Measurements from ENCODE around the gene USP36.

DNA sequence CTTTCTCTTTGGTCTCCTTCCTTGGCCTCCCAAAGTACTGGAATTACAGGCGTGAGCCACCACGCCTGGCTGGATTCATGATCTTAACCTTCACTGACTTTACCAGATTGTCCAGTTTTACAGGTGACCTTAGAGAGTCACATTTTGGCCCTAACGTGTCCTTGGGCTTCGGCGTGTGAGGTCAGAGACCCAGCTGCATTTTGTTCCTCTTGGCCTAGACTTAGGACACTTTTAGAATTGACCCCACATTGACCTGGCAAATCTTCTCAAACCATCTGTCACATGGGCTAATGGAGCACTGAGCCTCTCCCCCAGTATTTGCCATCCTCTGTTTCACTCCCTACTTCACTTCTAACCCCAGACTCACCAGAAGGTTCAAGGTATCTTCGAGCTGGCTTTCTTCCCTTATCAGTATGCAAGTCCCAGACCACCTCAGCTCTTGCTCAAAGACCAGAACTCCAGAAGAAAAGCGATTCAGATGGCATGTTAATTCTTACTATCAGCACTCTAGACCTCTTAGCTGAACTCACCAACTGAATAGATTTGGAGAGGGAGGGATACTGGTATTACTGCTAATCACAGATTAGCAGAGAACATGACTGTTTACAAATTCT, 56.8 kb downstream of the USP36 start:
- TF ChIP-seq, protein P1, sequence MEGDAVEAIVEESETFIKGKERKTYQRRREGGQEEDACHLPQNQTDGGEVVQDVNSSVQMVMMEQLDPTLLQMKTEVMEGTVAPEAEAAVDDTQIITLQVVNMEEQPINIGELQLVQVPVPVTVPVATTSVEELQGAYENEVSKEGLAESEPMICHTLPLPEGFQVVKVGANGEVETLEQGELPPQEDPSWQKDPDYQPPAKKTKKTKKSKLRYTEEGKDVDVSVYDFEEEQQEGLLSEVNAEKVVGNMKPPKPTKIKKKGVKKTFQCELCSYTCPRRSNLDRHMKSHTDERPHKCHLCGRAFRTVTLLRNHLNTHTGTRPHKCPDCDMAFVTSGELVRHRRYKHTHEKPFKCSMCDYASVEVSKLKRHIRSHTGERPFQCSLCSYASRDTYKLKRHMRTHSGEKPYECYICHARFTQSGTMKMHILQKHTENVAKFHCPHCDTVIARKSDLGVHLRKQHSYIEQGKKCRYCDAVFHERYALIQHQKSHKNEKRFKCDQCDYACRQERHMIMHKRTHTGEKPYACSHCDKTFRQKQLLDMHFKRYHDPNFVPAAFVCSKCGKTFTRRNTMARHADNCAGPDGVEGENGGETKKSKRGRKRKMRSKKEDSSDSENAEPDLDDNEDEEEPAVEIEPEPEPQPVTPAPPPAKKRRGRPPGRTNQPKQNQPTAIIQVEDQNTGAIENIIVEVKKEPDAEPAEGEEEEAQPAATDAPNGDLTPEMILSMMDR (IDR thresholded peaks at IDR 0.05), result no peak
- TF ChIP-seq POLR2AphosphoS5 (IDR thresholded peaks at IDR 0.05) (no peak), POLR2A (IDR thresholded peaks at IDR 0.05) (no peak)

Data from prostate gland (tissue), 2 donors.